Suppressor macrophage treated with lipopolysaccharide for 1 hour (primary cell): Measurements from ENCODE around the gene SLFN12.
A peak's percentile ranks its signal among the peaks of the same experiment; 100 is the strongest.
"Not testable (repeated sequence)": the region's sequence is repeated elsewhere in the genome, so short reads cannot be mapped to it uniquely, and the experiment has no call there.

Experiments used
- DNase-seq, 3 donors: peaks; one replicate each; pipeline ENCODE4 v3.0.0-alpha.2; 2020 to 2022

Gene SLFN12

GRCh38 chr17:35407531-35407930 lies 24.8 kb downstream of the SLFN12 start:
- no peak for DNase-seq

- DNase-seq: no peak
Measured at GRCh38 chr17:35406568-35406967, 25.7 kb downstream of the SLFN12 start.

- no peak for DNase-seq
Measured at GRCh38 chr17:35404360-35404759, 27.9 kb downstream of the SLFN12 start.

GRCh38 chr17:35393783-35394182 lies 38.5 kb downstream of the SLFN12 start:
- DNase-seq: not testable (repeated sequence)

GRCh38 chr17:35390663-35391062 lies 41.6 kb downstream of the SLFN12 start:
- peak; percentile 59 to 71 (median 60) for DNase-seq

- DNase-seq: no peak
Measured at GRCh38 chr17:35390156-35390555, 42.1 kb downstream of the SLFN12 start.

- no peak for DNase-seq
Measured at GRCh38 chr17:35387496-35387895, 44.8 kb downstream of the SLFN12 start.

GRCh38 chr17:35377706-35378105 lies 54.6 kb downstream of the SLFN12 start:
- peak in 1 of 3 donors; percentile 19 for DNase-seq

GRCh38 chr17:35377068-35377467 lies 55.2 kb downstream of the SLFN12 start:
- DNase-seq: peak in 2 of 3 donors; percentile 20 to 59

GRCh38 chr17:35376245-35376644 lies 56.1 kb downstream of the SLFN12 start:
- peak; percentile 72 to 94 (median 82) for DNase-seq

- DNase-seq: peak in 2 of 3 donors; percentile 16 to 41
Measured at GRCh38 chr17:35374766-35375344, 57.4 kb downstream of the SLFN12 start.

- peak; percentile 35 to 70 (median 68) for DNase-seq
Measured at GRCh38 chr17:35373984-35374765, 58.1 kb downstream of the SLFN12 start.

GRCh38 chr17:35373534-35373983 lies 58.7 kb downstream of the SLFN12 start, which contains the start of gene SLFN11:
Gene SLFN11 (minus strand): TSS chr17:35373621. CDS start chr17:35363807, 9,814 bp downstream.
- peak; percentile 87 to 94 (median 94) for DNase-seq

- peak; percentile 14 to 39 (median 34) for DNase-seq
Measured at GRCh38 chr17:35372846-35373533, 59.3 kb downstream of the SLFN12 start.

GRCh38 chr17:35371934-35372333 lies 60.4 kb downstream of the SLFN12 start:
- DNase-seq: no peak

GRCh38 chr17:35368081-35368830 lies 64.0 kb downstream of the SLFN12 start:
- DNase-seq: peak; percentile 62 to 85 (median 79)

GRCh38 chr17:35361027-35361426 lies 71.3 kb downstream of the SLFN12 start:
- no peak for DNase-seq
